ENCODE results near the gene RGS9BP. TPM values are rescaled to one million over a fixed set of nuclear protein-coding genes. Genes with fewer than 3 reads are reported as not detected.

Gene RGS9BP
- total RNA-seq, 4 donors from 2014 or later: 0.54 to 4.5 (median 2.6) TPM

GRCh38 chr19:32720216-32720935 lies 44.7 kb downstream of the RGS9BP start:
- H3K27ac ChIP-seq: no peak overlapping the region
- no peaks in the 10 kb centered on the region for H3K27me3 ChIP-seq
- H3K36me3 ChIP-seq: peaks cover 0 to 12% of the 10 kb centered on the region in 2 donors
- no peak for ATAC-seq
- peaks cover 0 to 7% (median 0%) of the 10 kb centered on the region in 3 donors for H3K4me1 ChIP-seq
- WGBS, 2 donors (ENCODE audit: low coverage in 1 of 2): 100% methylated on average over 1 of the region's 22 CpGs; no CpG with 5 or more reads in 1 of the 2 donors
- TF ChIP-seq POLR2AphosphoS5 (IDR thresholded peaks at IDR 0.05) (no peak), CTCF (IDR thresholded peaks at IDR 0.05) (no peak), POLR2A (IDR thresholded peaks at IDR 0.05) (no peak), EP300 (IDR thresholded peaks at IDR 0.05) (no peak)
- no peak overlapping the region for H3K4me3 ChIP-seq
- H3K9me3 ChIP-seq: no peaks in the 10 kb centered on the region

GRCh38 chr19:32720936-32721250 lies 45.2 kb downstream of the RGS9BP start:
- H3K4me1 ChIP-seq: peaks cover 0 to 7% (median 0%) of the 10 kb centered on the region in 3 donors
- WGBS, 2 donors (ENCODE audit: low coverage in 1 of 2): no CpG with 5 or more reads among the region's 22 CpGs
- no peak overlapping the region for H3K27ac ChIP-seq
- TF ChIP-seq EP300 (IDR thresholded peaks at IDR 0.05) (no peak), CTCF (IDR thresholded peaks at IDR 0.05) (no peak), POLR2AphosphoS5 (IDR thresholded peaks at IDR 0.05) (no peak), POLR2A (IDR thresholded peaks at IDR 0.05) (no peak)
- peaks cover 0 to 12% of the 10 kb centered on the region in 2 donors for H3K36me3 ChIP-seq
- no peaks in the 10 kb centered on the region for H3K9me3 ChIP-seq
- ATAC-seq: no peak
- H3K4me3 ChIP-seq: no peak overlapping the region
- no peaks in the 10 kb centered on the region for H3K27me3 ChIP-seq

Small RNAs within 50 kb of the gene (small RNA-seq; reads per million reads assigned to genes)
- 0 reads per million in 4 donors for gene RN7SL789P

Other genes with a start within 250 kb of the RGS9BP start
- gene PDCD5, start 94.7 kb upstream of the RGS9BP start, total RNA-seq: 100 to 1,000 TPM; 115 to 197 (median 132) TPM
- gene ANKRD27, start 668 bp upstream of the RGS9BP start, total RNA-seq: 10 to 100 TPM; 43.5 to 63.3 (median 52.6) TPM
- gene NUDT19, start 16.0 kb downstream of the RGS9BP start, total RNA-seq: 10 to 100 TPM in 2 of 4 donors, 1 to 10 TPM in 2; 6.1 to 13.6 (median 9.0) TPM
- 1 to 10 TPM in 2 of 4 donors, under 1 TPM in 1, not detected in 1; 0.13 to 1.7 (median 1.2) TPM for gene TDRD12, start 43.9 kb downstream of the RGS9BP start, total RNA-seq
- under 1 TPM in 1 of 4 donors, not detected in 3; 0.96 TPM for gene SLC7A9, start 193.9 kb downstream of the RGS9BP start, total RNA-seq

Measured in gastroesophageal sphincter (tissue), 4 donors.